Sciatic nerve (tissue), 2 donors: ENCODE data around the gene TMEM225. TPM values are rescaled to one million over a fixed set of nuclear protein-coding genes. Genes with fewer than 3 reads are reported as not detected.

Experiments
- ATAC-seq: fragments of 200-7000 bp; cut with Tn5 transposase; one replicate; pipeline ENCODE4 v1.9.1; 2020; ENCODE audit warnings: mild to moderate bottlenecking, moderate library complexity
- DNase-seq: peaks from one replicate; pipeline ENCODE4 v3.0.0-alpha.2; 2020; ENCODE audit warnings: low spot score
- intact Hi-C: fragments of 100-400 bp; cut with DNase I; formaldehyde crosslinking; loops from one replicate; pipeline ENCODE4 v1.14.2; 2022
- total RNA-seq: library from RNA; stranded (reverse); fragmentation: NEBNext Ultra II Directional; extraction: Animal tissue kit (Norgen Biotek cat#: 25700); gene quantifications from one replicate; pipeline ENCODE4 v1.2.1, GENCODE V29; 2021
- donor health status: DM: no; HTN: no; CAD: no.
- donor health status: DM: no; HTN: no; CAD: no.

The TMEM225 gene
- total RNA-seq, 1 donor from 2014 or later, result not detected

GRCh38 chr11:123833095-123833494 is 52.4 kb downstream of the TMEM225 start:
- DNase-seq (no peak), ATAC-seq (no peak)
- intact Hi-C loops, result no loop called here

Other genes starting within 250 kb of the TMEM225 start
- gene SCN3B, start 231.0 kb downstream of the TMEM225 start, total RNA-seq, result 1.2 TPM
- gene ZNF202, start 144.0 kb downstream of the TMEM225 start, total RNA-seq, result 10.7 TPM
- not detected for gene OR6X1, start 131.2 kb downstream of the TMEM225 start, total RNA-seq
- not detected for gene OR6M1, start 79.3 kb downstream of the TMEM225 start, total RNA-seq
- not detected for gene OR8D4, start 16.5 kb upstream of the TMEM225 start, total RNA-seq
- not detected for gene OR4D5, start 53.9 kb upstream of the TMEM225 start, total RNA-seq
- not detected for gene OR6T1, start 58.2 kb upstream of the TMEM225 start, total RNA-seq
- not detected for gene OR10S1, start 92.1 kb upstream of the TMEM225 start, total RNA-seq
- gene OR10G6, start 109.5 kb upstream of the TMEM225 start, total RNA-seq, result not detected
- gene OR10G4, start 127.3 kb upstream of the TMEM225 start, total RNA-seq, result not detected
- gene OR10G9, start 137.3 kb upstream of the TMEM225 start, total RNA-seq, result not detected
- not detected for gene OR10G8, start 141.1 kb upstream of the TMEM225 start, total RNA-seq
- not detected for gene OR10G7, start 155.7 kb upstream of the TMEM225 start, total RNA-seq
- gene VWA5A, start 229.8 kb upstream of the TMEM225 start, total RNA-seq, result 27.6 TPM